ENCODE data around the gene C3orf85. TPM values are rescaled to one million over a fixed set of nuclear protein-coding genes. Genes with fewer than 3 reads are reported as not detected.

Gene C3orf85
- total RNA-seq, 2 experiments from 2014 or later: not detected

DNA sequence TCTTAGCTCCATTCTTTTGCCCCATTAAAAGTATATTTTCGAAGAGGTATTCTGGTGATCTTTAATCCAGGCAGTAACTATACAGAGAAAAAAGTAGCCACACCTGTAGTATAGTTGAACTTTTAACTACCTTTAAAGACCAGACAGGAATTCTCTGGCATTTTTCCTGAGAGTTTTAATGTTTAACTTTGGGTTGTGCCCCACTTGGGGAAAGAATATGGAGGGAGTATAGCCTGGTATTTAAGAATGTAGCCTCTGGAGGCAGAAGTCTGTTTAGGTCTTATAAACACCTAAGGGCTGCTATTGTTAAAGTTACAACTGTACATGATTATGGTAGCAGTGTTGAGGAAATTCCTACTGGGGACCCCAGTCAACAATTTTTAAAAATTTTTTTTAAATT lies 19.3 kb downstream of the C3orf85 start:
- H3K27ac Mint-ChIP-seq: no peak overlapping the region
- DNase-seq (no peak), ATAC-seq (no peak)
- TF ChIP-seq, protein P1, sequence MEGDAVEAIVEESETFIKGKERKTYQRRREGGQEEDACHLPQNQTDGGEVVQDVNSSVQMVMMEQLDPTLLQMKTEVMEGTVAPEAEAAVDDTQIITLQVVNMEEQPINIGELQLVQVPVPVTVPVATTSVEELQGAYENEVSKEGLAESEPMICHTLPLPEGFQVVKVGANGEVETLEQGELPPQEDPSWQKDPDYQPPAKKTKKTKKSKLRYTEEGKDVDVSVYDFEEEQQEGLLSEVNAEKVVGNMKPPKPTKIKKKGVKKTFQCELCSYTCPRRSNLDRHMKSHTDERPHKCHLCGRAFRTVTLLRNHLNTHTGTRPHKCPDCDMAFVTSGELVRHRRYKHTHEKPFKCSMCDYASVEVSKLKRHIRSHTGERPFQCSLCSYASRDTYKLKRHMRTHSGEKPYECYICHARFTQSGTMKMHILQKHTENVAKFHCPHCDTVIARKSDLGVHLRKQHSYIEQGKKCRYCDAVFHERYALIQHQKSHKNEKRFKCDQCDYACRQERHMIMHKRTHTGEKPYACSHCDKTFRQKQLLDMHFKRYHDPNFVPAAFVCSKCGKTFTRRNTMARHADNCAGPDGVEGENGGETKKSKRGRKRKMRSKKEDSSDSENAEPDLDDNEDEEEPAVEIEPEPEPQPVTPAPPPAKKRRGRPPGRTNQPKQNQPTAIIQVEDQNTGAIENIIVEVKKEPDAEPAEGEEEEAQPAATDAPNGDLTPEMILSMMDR (IDR thresholded peaks at IDR 0.05): no peak
- H3K36me3 Mint-ChIP-seq (ENCODE audit: low read depth): no peaks in the 10 kb centered on the region
- ChIA-PET POLR2A (no interaction called here), CTCF (interaction anchor here (0.6 kb wide), 1 partner anchor 320 kb away, joined by 3 read pairs; no protein-coding TSS in a partner anchor)
- intact Hi-C loops (cut with micrococcal nuclease): no loop called here
- no peaks in the 10 kb centered on the region for H3K9me3 Mint-ChIP-seq
- peaks cover 3% of the 10 kb centered on the region for H3K27me3 Mint-ChIP-seq
- H3K4me3 Mint-ChIP-seq: no peak overlapping the region
- H3K4me1 Mint-ChIP-seq (ENCODE audit: low read depth): no peaks in the 10 kb centered on the region

DNA sequence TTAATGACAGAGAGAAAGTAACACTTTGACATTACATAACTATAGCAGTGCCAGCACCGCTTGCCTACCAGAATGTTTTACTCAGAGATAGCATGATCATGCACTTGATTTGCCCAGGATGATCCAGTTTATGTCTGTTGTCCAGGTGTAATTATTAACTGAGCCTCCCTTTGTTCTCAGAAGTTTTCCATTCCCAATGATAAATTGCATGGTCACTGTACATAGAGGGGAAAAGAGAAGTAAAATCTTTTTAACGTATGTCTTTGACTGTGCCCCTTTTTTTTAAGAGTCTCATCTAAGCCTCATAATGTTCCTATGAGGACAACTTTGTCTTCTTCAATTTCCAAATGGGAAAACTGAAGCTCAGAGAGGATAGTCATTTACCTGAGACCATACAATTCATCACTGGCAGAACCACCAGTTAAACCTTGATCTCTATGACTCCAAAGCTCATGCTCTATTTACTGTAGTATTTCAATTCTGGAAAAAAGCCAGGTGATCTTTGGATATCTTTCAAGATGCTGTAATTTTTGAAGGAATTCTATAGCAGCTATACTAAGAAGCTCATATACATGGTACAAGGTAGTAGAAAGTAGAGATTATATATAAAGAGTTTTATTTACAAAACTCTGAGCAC lies 25.1 kb downstream of the C3orf85 start:
- Mint-ChIP-seq H3K4me1 (ENCODE audit: low read depth) (no peaks in the 10 kb centered on the region), H3K4me3 (no peak overlapping the region), H3K9me3 (no peaks in the 10 kb centered on the region), H3K27me3 (peaks cover 2% of the 10 kb centered on the region), H3K27ac (no peak overlapping the region), H3K36me3 (ENCODE audit: low read depth) (no peaks in the 10 kb centered on the region)
- intact Hi-C loops (cut with micrococcal nuclease): no loop called here
- ChIA-PET POLR2A (interaction anchor here (1.0 kb wide), 1 partner anchor 126 kb away, joined by 4 read pairs; no protein-coding TSS in a partner anchor), CTCF (no interaction called here)
- no peak for ATAC-seq
- TF ChIP-seq, protein P1 (IDR thresholded peaks at IDR 0.05): no peak
- DNase-seq: no peak

DNA sequence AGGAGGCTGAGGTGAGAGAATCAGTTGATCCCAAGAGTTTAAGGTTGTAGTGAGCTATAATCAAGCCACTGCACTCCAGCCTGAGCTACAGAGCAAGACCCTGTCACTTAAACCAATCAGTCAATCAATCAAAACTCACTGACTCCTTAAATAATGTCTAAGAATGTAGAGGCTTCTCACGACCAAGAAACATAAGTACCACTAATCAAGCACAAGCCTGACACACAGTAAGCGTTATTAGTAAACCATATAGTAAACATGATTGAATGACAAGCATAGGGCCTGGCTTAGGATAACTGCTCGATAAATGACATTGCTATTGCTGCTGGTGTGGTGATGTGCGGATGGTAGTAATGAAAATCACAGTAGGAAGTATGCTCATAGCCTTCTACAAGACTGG lies 29.4 kb downstream of the C3orf85 start:
- no peaks in the 10 kb centered on the region for H3K4me1 Mint-ChIP-seq (ENCODE audit: low read depth)
- H3K9me3 Mint-ChIP-seq: no peaks in the 10 kb centered on the region
- H3K27ac Mint-ChIP-seq: no peak overlapping the region
- TF ChIP-seq, protein P1 (IDR thresholded peaks at IDR 0.05): no peak
- ChIA-PET CTCF (no interaction called here), POLR2A (interaction anchor here (0.6 kb wide), 1 partner anchor 1078 kb away, joined by 3 read pairs; no protein-coding TSS in a partner anchor)
- ATAC-seq (no peak), DNase-seq (no peak)
- peaks cover 2% of the 10 kb centered on the region for H3K27me3 Mint-ChIP-seq
- H3K4me3 Mint-ChIP-seq: no peak overlapping the region
- H3K36me3 Mint-ChIP-seq (ENCODE audit: low read depth): no peaks in the 10 kb centered on the region
- intact Hi-C loops (cut with micrococcal nuclease): no loop called here

DNA sequence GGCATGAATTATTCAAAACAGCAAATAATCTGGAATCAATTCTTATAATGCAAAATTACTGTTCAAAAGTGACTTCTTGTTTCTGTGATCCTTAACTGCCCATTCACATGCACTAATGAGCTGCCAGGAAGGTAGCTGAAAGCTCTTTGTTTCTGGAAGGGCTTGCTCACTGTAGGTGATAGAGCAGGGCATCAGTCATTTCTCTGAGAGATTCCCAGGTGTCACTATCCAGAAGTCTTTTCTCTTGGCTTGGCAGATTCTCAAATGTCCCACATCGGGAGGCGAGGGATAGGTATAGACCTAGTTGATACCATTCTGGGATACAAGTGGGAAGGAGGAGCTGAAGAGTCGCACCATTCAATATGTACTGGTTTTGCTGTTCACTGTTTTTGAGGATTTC lies 35.0 kb downstream of the C3orf85 start:
- Mint-ChIP-seq H3K9me3 (no peaks in the 10 kb centered on the region), H3K4me3 (no peak overlapping the region), H3K4me1 (ENCODE audit: low read depth) (no peaks in the 10 kb centered on the region), H3K27ac (no peak overlapping the region), H3K36me3 (ENCODE audit: low read depth) (no peaks in the 10 kb centered on the region), H3K27me3 (no peaks in the 10 kb centered on the region)
- ChIA-PET POLR2A (no interaction called here), CTCF (no interaction called here)
- intact Hi-C loops (cut with micrococcal nuclease): no loop called here
- TF ChIP-seq, protein P1 (IDR thresholded peaks at IDR 0.05): no peak
- DNase-seq (no peak), ATAC-seq (no peak)

DNA sequence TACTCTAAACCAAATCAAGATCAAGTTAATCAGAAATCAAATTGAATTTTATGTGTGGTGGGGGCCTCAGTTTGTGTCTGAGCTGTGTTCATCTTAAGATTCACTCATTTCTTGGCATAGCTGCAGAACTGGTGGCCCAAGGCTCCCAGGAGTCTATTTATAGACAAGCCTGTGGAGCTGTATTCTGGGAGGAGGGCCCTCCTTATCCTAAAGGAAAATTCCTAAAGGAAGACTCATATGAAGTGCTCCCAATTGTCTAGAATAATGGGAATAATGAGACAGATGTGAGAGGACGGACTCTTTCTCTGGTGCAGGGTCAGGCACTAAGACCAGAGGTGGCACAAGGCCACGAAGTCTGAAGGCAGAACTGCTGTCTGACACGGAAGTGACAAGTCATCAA lies 38.9 kb downstream of the C3orf85 start:
- ChIA-PET POLR2A (no interaction called here), CTCF (no interaction called here)
- H3K4me3 Mint-ChIP-seq: no peak overlapping the region
- intact Hi-C loops (cut with micrococcal nuclease): no loop called here
- no peaks in the 10 kb centered on the region for H3K27me3 Mint-ChIP-seq
- DNase-seq (no peak), ATAC-seq (no peak)
- H3K36me3 Mint-ChIP-seq (ENCODE audit: low read depth): no peaks in the 10 kb centered on the region
- H3K4me1 Mint-ChIP-seq (ENCODE audit: low read depth): no peaks in the 10 kb centered on the region
- H3K27ac Mint-ChIP-seq: no peak overlapping the region
- TF ChIP-seq, protein P1 (IDR thresholded peaks at IDR 0.05): no peak
- no peaks in the 10 kb centered on the region for H3K9me3 Mint-ChIP-seq
